DND-41 (cell line): ENCODE measurements around the gene ACKR3.

ENCODE experiments used
- ATAC-seq: fragments of 200-7000 bp; cut with Tn5 transposase; 3 replicates; pipeline ENCODE4 v1.9.1; 2021; ENCODE audit warnings: low read depth; ENCODE audit not compliant: insufficient read depth
- DNase-seq: peaks from one replicate; pipeline ENCODE4 v3.0.0-alpha.2; 2020
- H2AFZ ChIP-seq: 2 replicates; pipeline ENCODE4 v1.6.0; 2012; ENCODE audit warnings: low read depth, low read length
- H3K27ac ChIP-seq: 2 replicates; pipeline ENCODE4 v1.5.1; 2012; ENCODE audit warnings: low read length, inconsistent platforms
- H3K27me3 ChIP-seq: fragments of 200-600 bp; sonication (generic); 2 replicates; pipeline ENCODE4 v1.6.0; 2012; ENCODE audit warnings: low read length, mild to moderate bottlenecking, inconsistent platforms; ENCODE audit not compliant: insufficient read depth, poor library complexity
- H3K36me3 ChIP-seq: 2 replicates; pipeline ENCODE4 v1.5.1; 2012; ENCODE audit warnings: low read length, inconsistent platforms; ENCODE audit not compliant: insufficient read depth
- H3K4me1 ChIP-seq: 2 replicates; pipeline ENCODE4 v1.5.1; 2012; ENCODE audit warnings: mild to moderate bottlenecking, low read length; ENCODE audit not compliant: insufficient read depth
- H3K4me2 ChIP-seq: 2 replicates; pipeline ENCODE4 v1.6.0; 2012; ENCODE audit warnings: mild to moderate bottlenecking, moderate library complexity, low read length, inconsistent platforms; ENCODE audit not compliant: insufficient read depth
- H3K4me3 ChIP-seq, 2 experiments: fragments of 200-600 bp in 1 of 2; shearing (Covaris generic) in 1 of 2; 2 replicates each; pipeline ENCODE4 v1.5.1; 2012 to 2016; ENCODE audit warnings: inconsistent platforms in 2 of 2, low read length in 2 of 2, mild to moderate bottlenecking in 2 of 2, low read depth in 1 of 2, moderate library complexity in 1 of 2
- H3K79me2 ChIP-seq: 2 replicates; pipeline ENCODE4 v1.6.0; 2012; ENCODE audit warnings: low read length, inconsistent platforms; ENCODE audit not compliant: insufficient read depth
- H3K9ac ChIP-seq: 2 replicates; pipeline ENCODE4 v1.6.0; 2012; ENCODE audit warnings: low read depth, mild to moderate bottlenecking, inconsistent platforms, low read length, moderate library complexity
- H3K9me3 ChIP-seq: 2 replicates; pipeline ENCODE4 v1.5.1; 2012; ENCODE audit warnings: low read length, moderate library complexity, mild to moderate bottlenecking, inconsistent platforms; ENCODE audit not compliant: insufficient read depth, severe bottlenecking
- H4K20me1 ChIP-seq: 2 replicates; pipeline ENCODE4 v1.6.0; 2012; ENCODE audit warnings: low read length; ENCODE audit not compliant: insufficient read depth
- CTCF ChIP-seq: IDR thresholded peaks from 2 replicates; pipeline ENCODE4 v1.5.1; 2012; ENCODE audit warnings: borderline replicate concordance, low read length, moderate library complexity, mild to moderate bottlenecking; ENCODE audit not compliant: poor library complexity, severe bottlenecking; ENCODE audit errors: extremely low read depth
- EZH2 ChIP-seq: IDR thresholded peaks from 3 replicates; pipeline ENCODE4 v1.6.1; 2012; ENCODE audit warnings: borderline replicate concordance, low read depth, mild to moderate bottlenecking, moderate library complexity, low read length, inconsistent platforms; ENCODE audit not compliant: severe bottlenecking

ACKR3 gene

DNA sequence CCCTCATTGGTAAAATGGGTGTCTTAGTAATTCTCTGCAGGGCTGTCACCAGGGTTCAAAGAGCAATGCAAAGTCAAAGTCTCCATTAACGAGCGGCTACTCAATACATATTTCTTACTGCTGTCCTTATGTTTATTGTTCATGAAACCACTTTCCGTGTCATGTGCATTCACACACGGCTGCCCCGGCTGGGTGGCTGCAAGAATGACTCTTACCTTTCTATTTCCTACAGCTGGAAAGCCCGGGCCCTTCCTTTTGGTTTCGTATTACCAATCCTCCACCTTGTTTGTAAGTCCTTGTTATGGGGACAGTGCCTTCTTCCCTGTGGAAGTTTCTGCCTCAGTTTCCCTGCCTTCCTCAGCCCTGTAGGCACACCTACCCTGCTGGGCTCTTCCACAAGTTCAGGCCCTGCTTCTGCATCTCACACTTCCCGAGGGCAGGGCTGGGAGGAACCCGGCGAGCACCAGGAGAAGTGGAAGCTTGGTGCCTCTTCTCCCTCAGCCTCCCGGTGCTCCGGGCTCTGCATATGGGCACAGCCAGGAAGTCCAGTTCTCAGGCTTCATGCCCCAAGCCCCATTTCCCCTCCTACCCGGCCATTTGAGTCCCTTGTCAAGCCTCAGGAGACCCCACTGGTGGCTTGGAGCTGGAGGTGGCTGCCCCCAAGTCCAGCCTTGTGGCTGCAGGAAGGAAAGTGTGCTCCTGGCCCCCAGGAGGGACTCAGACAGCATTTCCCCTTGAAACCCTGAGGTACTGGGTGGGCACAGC is 18.7 kb upstream of the ACKR3 start:
- no peak overlapping the region for H3K4me2 ChIP-seq
- H3K9me3 ChIP-seq: no peaks in the 10 kb centered on the region
- DNase-seq (no peak), ATAC-seq (no peak)
- no peak overlapping the region for H3K4me3 ChIP-seq
- no peaks in the 10 kb centered on the region for H3K79me2 ChIP-seq
- no peaks in the 10 kb centered on the region for H4K20me1 ChIP-seq
- no peak overlapping the region for H2AFZ ChIP-seq
- peak overlapping the region; percentile 29; the same call in 1 of the 2 replicates for H3K27ac ChIP-seq
- peaks cover 63% of the 10 kb centered on the region for H3K4me1 ChIP-seq
- H3K27me3 ChIP-seq: no peaks in the 10 kb centered on the region
- no peak overlapping the region for H3K9ac ChIP-seq
- TF ChIP-seq CTCF (no peak), EZH2 (no peak)
- no peaks in the 10 kb centered on the region for H3K36me3 ChIP-seq

DNA sequence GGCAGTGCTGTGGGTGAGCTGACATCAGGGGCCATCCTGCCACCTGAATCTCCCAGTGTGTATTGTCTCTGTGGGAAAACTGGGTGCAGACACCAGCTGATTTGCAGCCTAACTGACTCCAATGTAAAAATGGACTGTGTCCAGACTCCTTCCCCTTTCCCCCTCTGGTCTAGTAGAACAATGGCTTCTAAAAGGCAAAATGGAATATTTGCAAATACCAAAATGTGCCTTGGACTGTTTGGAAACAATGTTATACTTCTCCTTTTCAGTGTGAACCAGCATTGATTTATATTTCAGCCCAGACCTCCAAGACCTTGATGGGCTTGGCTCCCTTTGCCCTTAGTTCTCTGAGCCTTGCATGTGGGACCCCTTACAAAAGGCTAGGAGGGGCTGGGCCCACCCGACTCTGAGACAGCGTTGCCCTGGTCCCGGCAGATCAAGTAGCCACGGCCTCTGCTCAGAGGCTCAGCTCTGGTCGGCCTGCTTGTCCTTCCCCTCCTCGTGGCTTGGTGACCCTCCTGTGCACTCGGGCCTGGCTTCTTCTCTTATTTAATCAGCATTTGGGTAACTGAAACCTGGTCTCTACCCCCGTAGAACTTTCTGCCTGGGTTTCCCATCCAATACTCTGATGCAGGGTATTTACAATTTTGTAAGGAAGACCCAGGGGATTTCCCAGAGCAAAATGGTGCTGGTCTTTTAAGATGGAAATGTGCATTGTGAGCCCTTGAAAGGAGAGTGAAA is 18.0 kb upstream of the ACKR3 start:
- Histone ChIP-seq H3K9me3 (no peaks in the 10 kb centered on the region), H3K9ac (no peak overlapping the region), H2AFZ (no peak overlapping the region), H3K4me1 (peaks cover 57% of the 10 kb centered on the region), H4K20me1 (no peaks in the 10 kb centered on the region), H3K4me3 (no peak overlapping the region), H3K79me2 (no peaks in the 10 kb centered on the region), H3K27me3 (no peaks in the 10 kb centered on the region), H3K27ac (peak overlapping the region; percentile 29; the same call in 1 of the 2 replicates), H3K4me2 (no peak overlapping the region), H3K36me3 (no peaks in the 10 kb centered on the region)
- TF ChIP-seq EZH2: no peak
- ATAC-seq (no peak), DNase-seq (no peak)

DNA sequence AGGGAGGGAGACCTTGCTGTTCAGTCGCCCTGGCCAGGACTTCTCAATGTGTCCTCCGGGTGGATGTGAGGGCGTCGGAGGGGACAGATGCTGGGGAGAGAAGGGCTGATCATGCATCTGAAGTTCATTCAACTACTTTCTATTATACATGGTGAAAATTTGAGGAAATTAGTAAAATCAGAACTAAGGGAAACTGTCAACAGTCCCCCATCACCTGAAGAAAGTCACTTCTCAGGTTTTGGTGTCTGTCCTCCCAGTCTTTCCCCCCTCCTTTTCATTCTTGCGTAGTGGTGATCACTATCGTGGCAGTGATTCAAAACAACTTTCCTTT is 17.4 kb upstream of the ACKR3 start:
- H3K9ac ChIP-seq: no peak overlapping the region
- H3K4me2 ChIP-seq: no peak overlapping the region
- H2AFZ ChIP-seq: no peak overlapping the region
- ATAC-seq: no peak
- no peaks in the 10 kb centered on the region for H4K20me1 ChIP-seq
- TF ChIP-seq CTCF: no peak
- TF ChIP-seq EZH2: no peak
- no peak overlapping the region for H3K4me3 ChIP-seq
- no peaks in the 10 kb centered on the region for H3K36me3 ChIP-seq
- DNase-seq: no peak
- no peaks in the 10 kb centered on the region for H3K79me2 ChIP-seq
- no peak overlapping the region for H3K27ac ChIP-seq
- H3K4me1 ChIP-seq: peaks cover 52% of the 10 kb centered on the region
- H3K27me3 ChIP-seq: no peaks in the 10 kb centered on the region
- no peaks in the 10 kb centered on the region for H3K9me3 ChIP-seq

DNA sequence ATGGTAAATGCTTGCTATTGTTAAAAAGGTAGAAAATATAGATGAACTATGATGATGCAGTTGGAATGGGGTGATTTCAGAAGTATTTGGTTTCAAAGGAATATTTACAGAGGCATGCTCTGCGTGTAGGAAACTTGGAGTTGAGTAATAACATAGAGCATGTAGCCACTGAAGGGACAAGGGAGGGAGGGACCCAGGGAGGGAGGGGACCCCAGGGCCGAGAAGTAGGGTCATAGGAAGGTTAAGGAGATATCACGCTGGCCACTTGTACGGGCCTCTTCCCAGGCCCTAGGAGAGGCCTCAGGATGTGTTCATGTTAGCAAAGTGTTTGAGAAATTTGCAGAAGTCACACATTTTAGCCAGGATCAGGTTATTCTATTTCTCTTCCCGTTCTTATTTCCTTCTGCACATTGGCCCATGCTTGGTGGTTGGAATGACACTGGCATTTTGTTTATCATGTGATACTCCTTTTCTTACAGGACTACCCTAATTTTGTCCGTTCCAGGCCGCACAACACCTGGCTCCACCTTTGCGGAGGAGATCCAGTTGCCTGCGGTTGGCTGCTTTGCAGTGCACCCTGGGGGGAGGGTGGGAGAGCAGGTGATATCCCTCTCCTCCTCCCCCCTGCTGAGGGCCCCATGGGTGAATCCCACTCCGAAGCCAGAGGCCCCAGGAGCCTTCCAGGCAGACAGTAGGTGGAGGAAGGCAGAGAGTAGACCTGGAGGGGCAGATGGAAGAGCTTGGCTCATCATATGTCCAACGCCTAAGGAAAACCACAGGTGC is 16.9 kb upstream of the ACKR3 start:
- ATAC-seq (no peak), DNase-seq (no peak)
- no peaks in the 10 kb centered on the region for H3K27me3 ChIP-seq
- no peaks in the 10 kb centered on the region for H4K20me1 ChIP-seq
- no peaks in the 10 kb centered on the region for H3K9me3 ChIP-seq
- TF ChIP-seq CTCF (no peak), EZH2 (no peak)
- H3K36me3 ChIP-seq: no peaks in the 10 kb centered on the region
- peaks cover 46% of the 10 kb centered on the region for H3K4me1 ChIP-seq
- H3K9ac ChIP-seq: no peak overlapping the region
- no peaks in the 10 kb centered on the region for H3K79me2 ChIP-seq
- no peak overlapping the region for H3K4me2 ChIP-seq
- peak overlapping the region; percentile 87 for H3K27ac ChIP-seq
- H2AFZ ChIP-seq: no peak overlapping the region
- no peak overlapping the region for H3K4me3 ChIP-seq
